Endothelial cell (in vitro differentiated cells): ENCODE results near the gene TTC1. TPM values are rescaled to one million over a fixed set of nuclear protein-coding genes. Genes with fewer than 3 reads are reported as not detected.
A peak's percentile ranks its signal among the peaks of the same experiment; 100 is the strongest.

Experiments used
- DNase-seq: peaks from one replicate; pipeline ENCODE4 v3.0.0; 2021; ENCODE audit warnings: low spot score
- H3K27ac Mint-ChIP-seq: one replicate; pipeline ENCODE4 v1.8.0; 2021; ENCODE audit warnings: mixed read lengths, inconsistent platforms; ENCODE audit not compliant: unreplicated experiment
- H3K27me3 Mint-ChIP-seq: one replicate; pipeline ENCODE4 v1.8.0; 2021; ENCODE audit warnings: mild to moderate bottlenecking, moderate library complexity, mixed read lengths, inconsistent platforms; ENCODE audit not compliant: unreplicated experiment
- H3K36me3 Mint-ChIP-seq: one replicate; pipeline ENCODE4 v1.8.0; 2021; ENCODE audit warnings: mild to moderate bottlenecking, low read depth, mixed read lengths, inconsistent platforms; ENCODE audit not compliant: unreplicated experiment
- H3K4me1 Mint-ChIP-seq: one replicate; pipeline ENCODE4 v1.8.0; 2021; ENCODE audit warnings: mild to moderate bottlenecking, mixed read lengths, inconsistent platforms; ENCODE audit not compliant: unreplicated experiment
- H3K4me3 Mint-ChIP-seq: one replicate; pipeline ENCODE4 v1.8.0; 2021; ENCODE audit warnings: mild to moderate bottlenecking, mixed read lengths, inconsistent platforms; ENCODE audit not compliant: unreplicated experiment
- H3K9me3 Mint-ChIP-seq: one replicate; pipeline ENCODE4 v1.8.0; 2021; ENCODE audit warnings: mixed read lengths, inconsistent platforms; ENCODE audit not compliant: unreplicated experiment
- CTCF ChIP-seq: fragments of 200-600 bp; sonication (generic); IDR thresholded peaks from one replicate; pipeline ENCODE4 v1.5.0; 2021; ENCODE audit warnings: antibody characterized with exemption; ENCODE audit not compliant: unreplicated experiment
- total RNA-seq: library from RNA; stranded (reverse); fragmentation: NEBNext Ultra II Directional; extraction: Animal tissue kit (Norgen Biotek cat#: 25700); gene quantifications from one replicate; pipeline ENCODE4 v1.2.1, GENCODE V29; 2021; ENCODE audit not compliant: unreplicated experiment

TTC1 gene
- total RNA-seq, 1 donor from 2014 or later: 49.8 TPM

GRCh38 chr5:159971931-159972461 is 36.9 kb upstream of the TTC1 start:
- Mint-ChIP-seq H3K4me3 (no peak overlapping the region), H3K27me3 (peaks cover 16% of the 10 kb centered on the region), H3K36me3 (peaks cover 3% of the 10 kb centered on the region), H3K27ac (no peak overlapping the region), H3K9me3 (no peaks in the 10 kb centered on the region), H3K4me1 (peaks cover 5% of the 10 kb centered on the region)
- peak; percentile 49 for DNase-seq
- TF ChIP-seq CTCF: no peak

GRCh38 chr5:159972538-159973362 is 36.2 kb upstream of the TTC1 start:
- no peaks in the 10 kb centered on the region for H3K9me3 Mint-ChIP-seq
- H3K27me3 Mint-ChIP-seq: peaks cover 16% of the 10 kb centered on the region
- H3K36me3 Mint-ChIP-seq: peaks cover 3% of the 10 kb centered on the region
- no peak for TF ChIP-seq CTCF
- H3K4me1 Mint-ChIP-seq: peaks cover 5% of the 10 kb centered on the region
- DNase-seq: no peak
- peak overlapping the region; percentile 88 for H3K4me3 Mint-ChIP-seq
- no peak overlapping the region for H3K27ac Mint-ChIP-seq

- no peak for DNase-seq
- no peak for TF ChIP-seq CTCF
- Mint-ChIP-seq H3K36me3 (peaks cover 3% of the 10 kb centered on the region), H3K27ac (no peak overlapping the region), H3K27me3 (peaks cover 13% of the 10 kb centered on the region), H3K4me3 (no peak overlapping the region), H3K4me1 (peaks cover 5% of the 10 kb centered on the region), H3K9me3 (no peaks in the 10 kb centered on the region)
Measured at GRCh38 chr5:159975462-159976019, 33.4 kb upstream of the TTC1 start.

GRCh38 chr5:159976921-159977320 is 32.0 kb upstream of the TTC1 start:
- H3K36me3 Mint-ChIP-seq: no peaks in the 10 kb centered on the region
- no peak overlapping the region for H3K27ac Mint-ChIP-seq
- H3K4me3 Mint-ChIP-seq: no peak overlapping the region
- no peaks in the 10 kb centered on the region for H3K9me3 Mint-ChIP-seq
- TF ChIP-seq CTCF: no peak
- peaks cover 2% of the 10 kb centered on the region for H3K4me1 Mint-ChIP-seq
- DNase-seq: no peak
- peaks cover 8% of the 10 kb centered on the region for H3K27me3 Mint-ChIP-seq

- Mint-ChIP-seq H3K27me3 (peaks cover 3% of the 10 kb centered on the region), H3K9me3 (no peaks in the 10 kb centered on the region), H3K4me3 (no peak overlapping the region), H3K36me3 (no peaks in the 10 kb centered on the region), H3K4me1 (no peaks in the 10 kb centered on the region), H3K27ac (no peak overlapping the region)
- DNase-seq: no peak
- TF ChIP-seq CTCF: no peak
Measured at GRCh38 chr5:159978358-159978757, 30.6 kb upstream of the TTC1 start.
